ENCODE data around the gene HK1. TPM values are rescaled to one million over a fixed set of nuclear protein-coding genes. Genes with fewer than 3 reads are reported as not detected.

HK1 gene
- total and polyA plus RNA-seq, 2 of the 13 experiments (the other 11 are each of a cell fraction or from before 2014, with no cell fraction given) = 0.29 to 1.5 TPM

- ATAC-seq = no peak
- BruUV-seq (replicated peaks) = no TSS peak
- no peak for FAIRE-seq
- no peak overlapping the region for H3K27ac ChIP-seq (ENCODE audit: extremely low read length, insufficient read depth, low read length)
- intact Hi-C loops (cut with micrococcal nuclease; ENCODE audit: unreplicated experiment) (no loop called here), in situ Hi-C loops (cut with HindIII; ENCODE audit: extremely low pct_ligation_motif_present, low pct_unique_long_range_greater_than_20kb) (no loop called here)
- ChIA-PET CTCF (ENCODE audit: low intra/inter-chr PET ratio, low total read pairs) (no interaction called here), POLR2A (no interaction called here)
- H3K36me3 ChIP-seq (replicated peaks in 1 of 2; ENCODE audit: control insufficient read depth in 1 of 2, insufficient read depth in 2 of 2, low read length in 2 of 2) = no peaks in the 10 kb centered on the region
- no peaks in the 10 kb centered on the region for H3K79me2 ChIP-seq (ENCODE audit: insufficient read depth, low read length)
- DNase-seq (ENCODE audit: low spot score) = no peak
- no peak overlapping the region for H3K4me2 ChIP-seq (ENCODE audit: low read depth, low read length)
- TF ChIP-seq ZNF143 (CRISPR knock-in tag; IDR thresholded peaks at IDR 0.05) (no peak), TFDP1 (CRISPR knock-in tag; IDR thresholded peaks at IDR 0.05; ENCODE audit: borderline replicate concordance) (no peak), ZNF703 (CRISPR knock-in tag; IDR thresholded peaks at IDR 0.05; ENCODE audit: borderline replicate concordance) (no peak), ZNF557 (CRISPR knock-in tag; IDR thresholded peaks at IDR 0.05) (no peak), YEATS4 (CRISPR knock-in tag; IDR thresholded peaks at IDR 0.05; ENCODE audit: borderline replicate concordance) (no peak), JUND (CRISPR knock-in tag; IDR thresholded peaks at IDR 0.05) (no peak)
- H3K27me3 ChIP-seq (ENCODE audit: control insufficient read depth in 1 of 2, insufficient read depth in 2 of 2, low read length in 2 of 2) = no peaks in the 10 kb centered on the region; a peak in 1 of 5 replicates
- H3K4me3 ChIP-seq (replicated peaks in 1 of 3; ENCODE audit: insufficient read depth in 1 of 3, low read depth in 2 of 3, low read length in 3 of 3) = no peak overlapping the region
- H2AFZ ChIP-seq (ENCODE audit: low read length) = no peak overlapping the region
- H4K20me1 ChIP-seq (ENCODE audit: insufficient read depth, low read length) = no peaks in the 10 kb centered on the region
- H3K9ac ChIP-seq (ENCODE audit: insufficient read depth, low read depth, low read length) = no peak overlapping the region
- peaks cover 7% of the 10 kb centered on the region; the same call in 1 of the 2 replicates for H3K4me1 ChIP-seq (ENCODE audit: insufficient read depth, low read length)
- 2% methylated on average over 1 of the region's 1 CpG for WGBS (ENCODE audit: low lambda C conversion rate)
- no peaks in the 10 kb centered on the region for H3K9me3 ChIP-seq (ENCODE audit: low read length)
These were observed 5.7 kb upstream of the HK1 start for GRCh38 chr10:69272624-69273023.

GRCh38 chr10:69275444-69275843 lies 2.9 kb upstream of the HK1 start:
- in situ Hi-C loops (cut with HindIII; ENCODE audit: extremely low pct_ligation_motif_present, low pct_unique_long_range_greater_than_20kb) (no loop called here), intact Hi-C loops (cut with micrococcal nuclease; ENCODE audit: unreplicated experiment) (no loop called here)
- H3K27me3 ChIP-seq (ENCODE audit: control insufficient read depth in 1 of 2, insufficient read depth in 2 of 2, low read length in 2 of 2) = no peaks in the 10 kb centered on the region
- no peaks in the 10 kb centered on the region for H3K79me2 ChIP-seq (ENCODE audit: insufficient read depth, low read length)
- H3K4me3 ChIP-seq (replicated peaks in 1 of 3; ENCODE audit: insufficient read depth in 1 of 3, low read depth in 2 of 3, low read length in 3 of 3) = no peak overlapping the region
- no peaks in the 10 kb centered on the region for H3K36me3 ChIP-seq (replicated peaks in 1 of 2; ENCODE audit: control insufficient read depth in 1 of 2, insufficient read depth in 2 of 2, low read length in 2 of 2)
- 47% methylated on average over 1 of the region's 1 CpG for WGBS (ENCODE audit: low lambda C conversion rate)
- CTCF ChIA-PET (ENCODE audit: low intra/inter-chr PET ratio, low total read pairs) = interaction anchor here (0.6 kb wide), 1 partner anchor 13 kb away, joined by 4 read pairs; no protein-coding TSS in a partner anchor
- POLR2A ChIA-PET = no interaction called here
- H3K4me2 ChIP-seq (ENCODE audit: low read depth, low read length) = no peak overlapping the region
- no peak overlapping the region for H2AFZ ChIP-seq (ENCODE audit: low read length)
- no peak overlapping the region for H3K27ac ChIP-seq (ENCODE audit: extremely low read length, insufficient read depth, low read length)
- peaks cover 11% of the 10 kb centered on the region for H3K4me1 ChIP-seq (ENCODE audit: insufficient read depth, low read length)
- no peak for ATAC-seq
- no TSS peak for BruUV-seq (replicated peaks)
- FAIRE-seq = no peak
- H3K9me3 ChIP-seq (ENCODE audit: low read length) = no peaks in the 10 kb centered on the region
- H4K20me1 ChIP-seq (ENCODE audit: insufficient read depth, low read length) = no peaks in the 10 kb centered on the region
- no peak for DNase-seq (ENCODE audit: low spot score)
- H3K9ac ChIP-seq (ENCODE audit: insufficient read depth, low read depth, low read length) = no peak overlapping the region
- TF ChIP-seq ZBTB40 (IDR thresholded peaks at IDR 0.05) = peak; percentile 24; the same call in 1 of the 2 replicates
- no peak for TF ChIP-seq ZBTB40 (CRISPR knock-in tag; IDR thresholded peaks at IDR 0.05)

All from HepG2 (cell line).